GM18498 (cell line): ENCODE data around the gene GARIN5A.
"Not testable (repeated sequence)": the region's sequence is repeated elsewhere in the genome, so short reads cannot be mapped to it uniquely, and the experiment has no call there.

ENCODE experiments used
- ATAC-seq: cut with Tn5 transposase; IDR thresholded peaks from one replicate; pipeline ENCODE4 v1.9.1; 2021; ENCODE audit warnings: mild to moderate bottlenecking, moderate library complexity; ENCODE audit not compliant: unreplicated experiment

GARIN5A gene

GRCh38 chr19:50489461-50490011, 12.9 kb upstream of the GARIN5A start:
- ATAC-seq, result no peak

- no peak for ATAC-seq
Observed at GRCh38 chr19:50488389-50489194, 11.9 kb upstream of the GARIN5A start.

DNA sequence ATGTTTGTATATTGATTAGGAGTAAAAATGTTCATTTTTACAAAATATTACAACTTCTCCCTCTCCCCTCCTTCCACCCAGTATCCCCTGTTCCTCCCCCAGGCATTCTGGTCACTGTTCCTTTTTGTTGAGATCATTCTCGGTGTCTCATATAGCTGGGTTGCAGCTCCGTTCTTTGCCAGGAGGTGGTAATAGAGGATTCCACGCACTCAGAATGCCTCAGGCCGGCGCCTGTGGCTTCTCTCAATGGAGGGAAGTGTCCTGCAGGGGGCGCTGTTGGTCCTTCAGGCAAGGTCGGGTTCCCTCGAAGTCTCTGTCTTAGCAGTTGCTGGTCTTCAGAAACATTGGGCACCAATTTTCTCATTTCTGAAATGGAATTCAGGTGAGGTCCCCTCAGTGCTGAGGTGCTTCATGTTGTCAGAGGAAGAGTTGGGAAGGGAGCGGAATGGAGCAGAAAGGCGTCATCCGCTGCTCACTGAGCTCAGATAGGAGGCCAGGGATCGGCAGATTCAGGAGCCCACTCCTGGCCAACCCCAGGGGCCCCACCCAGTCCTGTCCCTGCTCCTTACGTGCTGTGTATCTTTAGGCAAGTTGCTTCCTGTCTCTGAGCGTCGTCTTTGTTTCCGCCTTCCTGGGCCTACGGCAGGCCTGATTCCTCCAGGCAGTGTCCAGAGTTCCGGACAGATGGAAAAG, 10.3 kb upstream of the GARIN5A start:
- no peak for ATAC-seq

DNA sequence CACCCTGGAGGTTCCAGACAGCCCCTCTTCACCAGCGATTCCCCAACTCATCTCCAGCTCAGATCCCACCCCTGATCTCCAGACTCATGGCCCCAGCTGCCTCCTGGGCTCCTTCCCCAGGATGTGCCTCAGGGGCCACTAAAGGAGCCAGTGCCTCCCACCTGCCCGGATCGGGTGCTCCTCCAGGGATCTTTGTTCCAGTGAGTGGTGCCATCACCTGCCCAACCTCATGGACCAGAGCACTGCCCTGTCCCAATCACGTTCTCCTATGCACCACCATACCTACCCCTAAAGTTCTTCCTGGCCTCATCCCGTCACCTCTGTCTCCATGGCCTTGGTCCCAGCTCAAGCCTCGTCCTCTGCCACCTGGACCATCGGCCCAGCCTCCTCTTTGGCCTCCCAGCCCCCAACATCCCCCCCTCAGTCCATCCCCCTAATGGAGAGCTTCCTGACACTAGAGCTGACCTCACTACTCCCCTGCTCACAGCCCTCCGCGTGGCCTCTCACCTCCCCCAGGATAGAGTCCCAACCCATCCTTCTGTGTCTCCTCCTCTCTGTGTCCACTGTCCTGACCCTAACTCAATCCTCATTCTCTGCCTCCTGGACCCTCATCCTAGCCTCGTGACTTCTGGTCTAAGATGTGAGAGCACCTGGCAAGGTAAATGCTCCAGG, 8.8 kb upstream of the GARIN5A start:
- no peak for ATAC-seq

DNA sequence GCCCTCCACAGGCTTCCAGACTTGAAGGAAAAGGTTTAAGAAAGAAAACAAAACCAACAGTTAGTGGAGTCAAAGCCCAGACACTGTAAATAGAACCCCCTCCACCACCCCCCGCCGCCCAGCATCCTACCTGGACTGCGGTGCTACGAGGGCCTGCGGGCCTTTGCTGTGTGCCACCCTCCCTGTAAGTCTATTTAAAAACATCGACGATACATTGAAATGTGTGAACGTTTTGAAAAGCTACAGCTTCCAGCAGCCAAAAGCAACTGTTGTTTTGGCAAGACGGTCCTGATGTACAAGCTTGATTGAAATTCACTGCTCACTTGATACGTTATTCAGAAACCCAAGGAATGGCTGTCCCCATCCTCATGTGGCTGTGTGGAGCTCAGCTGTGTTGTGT, 6.3 kb upstream of the GARIN5A start:
- ATAC-seq, result no peak

DNA sequence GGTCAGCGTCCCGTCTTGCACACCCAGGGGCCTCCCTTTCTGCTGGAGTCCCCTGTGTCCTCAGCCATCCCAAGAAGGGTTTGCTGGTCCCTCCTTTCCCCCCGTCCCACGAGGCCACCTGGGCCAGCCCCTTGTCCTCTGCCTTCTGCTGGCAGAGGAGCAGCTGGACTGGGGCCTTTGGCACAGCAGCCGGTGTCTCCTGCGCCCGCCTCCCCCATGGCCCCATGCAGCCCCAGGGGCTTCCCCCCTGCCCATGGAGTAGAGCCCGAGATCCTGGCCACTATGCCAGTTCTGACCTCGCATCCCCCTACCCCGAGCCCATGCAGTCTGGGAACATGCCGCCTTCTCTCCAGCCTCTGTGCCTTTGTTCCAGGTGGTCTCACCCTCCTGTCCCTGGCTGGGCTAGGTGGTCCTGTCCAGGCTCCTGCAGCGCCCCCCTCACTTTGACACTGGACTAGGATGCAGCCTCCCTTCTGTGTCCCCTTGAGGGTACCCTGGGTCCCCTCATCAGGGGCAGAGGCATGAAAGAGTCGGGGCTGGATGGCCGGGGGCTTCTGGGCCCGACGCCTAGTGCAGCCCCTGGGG, 5.7 kb upstream of the GARIN5A start:
- ATAC-seq, result no peak

DNA sequence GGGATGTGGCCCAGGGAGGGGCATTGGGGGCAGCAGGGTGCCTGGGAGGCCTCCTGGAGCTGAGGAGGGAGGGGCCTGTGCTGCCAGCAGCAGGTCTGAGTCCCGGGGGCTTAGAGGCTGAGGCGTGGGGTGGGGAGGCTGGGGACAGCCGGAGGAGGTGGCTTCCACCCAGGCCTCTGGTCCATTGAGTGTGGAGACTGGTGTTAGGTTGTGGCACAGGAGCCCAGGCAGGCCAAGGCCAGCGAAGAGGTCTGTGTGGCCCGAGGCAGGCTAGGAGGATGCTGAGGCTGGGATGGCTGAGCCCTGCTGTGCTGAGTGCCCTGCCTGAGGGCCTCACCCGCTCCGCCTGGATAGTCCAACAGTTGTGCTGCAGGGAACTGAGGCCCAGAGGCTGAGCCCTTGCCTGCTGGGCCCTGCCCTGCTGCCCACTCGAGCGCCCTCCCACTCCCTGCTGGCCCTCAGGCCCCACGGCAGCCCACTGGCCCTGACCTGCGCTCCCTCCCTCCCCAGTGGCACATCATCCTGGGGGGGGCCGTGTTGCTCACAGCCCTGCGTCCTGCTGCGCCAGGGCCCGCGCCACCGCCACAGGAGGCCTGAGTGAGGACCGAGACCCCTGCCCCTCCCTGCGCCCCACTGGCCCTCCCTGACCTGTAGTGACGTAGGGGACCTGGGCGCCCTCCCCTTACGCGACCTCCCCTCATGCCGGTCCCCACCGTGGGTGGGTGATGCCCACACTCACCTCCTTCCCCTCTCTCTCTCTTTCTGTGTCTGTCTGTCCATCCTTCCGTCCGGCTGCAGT, 4.9 kb upstream of the GARIN5A start:
- no peak for ATAC-seq

DNA sequence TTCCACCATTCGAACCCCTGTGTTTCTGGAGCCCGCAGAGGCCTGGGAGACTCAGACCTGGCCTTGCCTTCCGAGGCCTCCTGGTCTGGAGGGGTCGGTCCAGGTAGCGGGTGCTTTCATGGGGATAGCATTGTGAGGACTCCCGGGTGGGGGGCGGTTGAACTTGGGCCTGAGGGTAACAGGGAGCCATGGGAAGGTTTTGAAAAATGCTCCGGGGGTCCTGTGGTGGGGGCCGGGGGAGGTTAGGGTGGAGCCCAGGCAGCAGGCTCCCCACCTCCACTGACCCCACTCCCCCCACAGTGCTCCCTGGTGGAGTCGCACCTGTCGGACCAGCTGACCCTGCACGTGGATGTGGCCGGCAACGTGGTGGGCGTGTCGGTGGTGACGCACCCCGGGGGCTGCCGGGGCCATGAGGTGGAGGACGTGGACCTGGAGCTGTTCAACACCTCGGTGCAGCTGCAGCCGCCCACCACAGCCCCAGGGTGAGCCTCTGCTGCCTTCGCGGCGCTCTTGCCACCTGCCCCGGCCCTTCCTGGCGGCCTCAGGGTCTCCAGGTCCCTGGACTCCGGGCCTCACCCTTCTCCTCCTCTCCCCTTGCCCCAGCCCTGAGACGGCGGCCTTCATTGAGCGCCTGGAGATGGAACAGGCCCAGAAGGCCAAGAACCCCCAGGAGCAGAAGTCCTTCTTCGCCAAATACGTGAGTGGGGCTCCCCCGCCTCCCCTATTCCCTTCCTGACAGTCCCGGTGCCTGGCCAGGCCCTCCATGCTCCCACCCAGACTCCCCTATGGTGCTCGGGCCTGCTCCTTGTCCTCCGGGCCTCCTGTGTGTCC, 3.8 kb upstream of the GARIN5A start:
- no peak for ATAC-seq

- no peak for ATAC-seq
Observed at GRCh38 chr19:50479761-50480251, 3.2 kb upstream of the GARIN5A start.

- no peak for ATAC-seq
Observed at GRCh38 chr19:50478901-50479715, 2.5 kb upstream of the GARIN5A start.

GRCh38 chr19:50477751-50478515, 1.3 kb upstream of the GARIN5A start:
- no peak for ATAC-seq

- no peak for ATAC-seq
Observed at GRCh38 chr19:50476907-50477238, 225 bp upstream of the GARIN5A start.

DNA sequence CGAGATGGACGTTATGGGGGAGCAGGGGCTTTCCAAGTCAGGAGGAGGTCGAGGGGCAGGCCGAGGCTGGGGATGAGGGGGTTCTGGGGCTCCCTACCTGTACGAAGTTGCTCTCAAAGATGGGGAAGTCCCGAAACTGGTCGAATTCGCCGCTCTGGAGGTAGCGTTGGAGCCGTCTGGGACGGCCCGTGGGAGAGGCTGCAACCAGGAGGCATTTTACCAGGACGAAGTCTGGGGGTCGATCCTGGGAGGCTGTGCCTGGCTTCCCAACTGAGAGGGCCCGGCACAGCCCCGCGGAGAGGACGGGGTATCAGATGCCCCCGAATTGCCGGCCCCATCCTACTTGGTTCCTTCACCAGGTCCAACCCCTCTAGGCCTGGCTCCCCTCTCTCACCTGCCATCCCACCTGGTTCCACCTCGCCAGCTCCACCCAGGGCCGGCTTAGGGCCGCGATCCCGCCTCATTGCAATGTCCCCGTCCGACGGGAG, 868 bp downstream of the GARIN5A start:
- no peak for ATAC-seq

- ATAC-seq, result no peak
Observed at GRCh38 chr19:50475101-50475568, 1.5 kb downstream of the GARIN5A start.

DNA sequence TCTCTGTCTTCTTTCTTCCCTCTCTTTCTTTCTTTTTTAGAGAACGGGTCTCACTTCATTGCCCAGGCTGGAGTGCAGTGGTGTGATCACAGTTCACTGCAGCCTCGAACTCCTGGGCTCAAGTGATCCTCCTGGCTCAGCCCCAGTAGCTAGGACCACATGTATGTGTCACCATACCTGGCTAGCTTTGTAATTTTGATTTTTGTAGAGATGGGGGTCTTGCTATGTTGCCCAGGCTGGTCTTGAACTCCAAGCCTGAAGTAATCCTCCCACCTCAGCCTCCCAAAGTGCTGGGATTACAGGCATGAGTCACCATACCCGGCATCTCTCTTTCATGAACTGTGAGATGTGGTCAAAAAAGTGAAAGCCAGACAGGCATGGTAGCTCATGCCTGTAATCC, 3.3 kb downstream of the GARIN5A start:
- ATAC-seq, result not testable (repeated sequence)

DNA sequence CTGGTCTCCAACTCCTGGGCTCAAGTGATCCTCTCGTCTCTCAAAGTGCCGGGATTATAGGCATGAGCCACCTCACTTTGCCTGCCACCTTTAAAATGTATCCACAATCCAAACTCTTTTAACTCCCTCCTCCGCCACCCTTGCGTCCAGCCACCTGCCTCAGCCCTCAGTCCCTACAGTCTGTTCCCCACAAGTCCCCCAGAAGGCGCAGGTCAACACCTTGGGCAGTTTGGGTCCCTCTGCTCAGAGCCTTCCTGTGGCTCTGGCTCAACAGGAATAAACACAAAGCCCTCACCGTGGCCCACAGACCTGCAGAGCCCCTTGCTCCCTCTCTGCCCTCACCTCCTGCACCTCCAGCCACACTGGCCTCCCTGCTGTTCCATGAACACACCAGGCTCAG, 7.8 kb downstream of the GARIN5A start:
- no peak for ATAC-seq

GRCh38 chr19:50467566-50467965, 9.1 kb downstream of the GARIN5A start:
- ATAC-seq, result no peak

DNA sequence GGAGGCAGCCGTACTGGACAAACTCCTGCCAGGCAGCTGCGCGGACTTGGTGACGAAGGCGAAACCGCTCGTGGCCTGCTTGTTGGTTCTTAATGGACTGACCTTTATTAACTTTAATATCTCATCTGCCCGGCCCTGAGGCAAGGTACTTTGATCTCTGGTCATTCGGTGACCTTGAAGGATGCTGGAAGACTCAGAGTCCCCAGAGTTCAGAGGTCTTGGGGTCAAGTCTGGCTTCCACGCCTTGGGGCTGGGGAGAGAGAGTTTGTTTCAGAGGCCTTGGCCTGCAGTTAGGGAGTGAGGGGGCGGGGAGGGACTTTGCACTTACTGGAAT, 10.0 kb downstream of the GARIN5A start:
- no peak for ATAC-seq
